ENCODE measurements around the gene CACFD1. TPM values are rescaled to one million over a fixed set of nuclear protein-coding genes. Genes with fewer than 3 reads are reported as not detected.
A peak's percentile ranks its signal among the peaks of the same experiment; 100 is the strongest.

CACFD1 gene
- total and polyA plus RNA-seq, 2 experiments from 2014 or later: 5.8 to 18.2 TPM

GRCh38 chr9:133420392-133420827, 39.4 kb upstream of the CACFD1 start (continued):
- TF ChIP-seq CTCF (conservative IDR thresholded peaks at IDR 0.05; ENCODE audit: low read depth in 2 of 2) (no peak), EZH2 (IDR thresholded peaks at IDR 0.05; ENCODE audit: low read depth, unreplicated experiment) (no peak), EZH2phosphoT487 (IDR thresholded peaks at IDR 0.05; ENCODE audit: unreplicated experiment) (no peak), REST (IDR thresholded peaks at IDR 0.05; ENCODE audit: unreplicated experiment) (no peak), POLR2AphosphoS5 (IDR thresholded peaks at IDR 0.05; ENCODE audit: low read depth) (no peak), ZNF331 (CRISPR knock-in tag; IDR thresholded peaks at IDR 0.05; ENCODE audit: low read depth) (no peak), JUNB (IDR thresholded peaks at IDR 0.05; ENCODE audit: unreplicated experiment) (no peak), ETS1 (IDR thresholded peaks at IDR 0.05) (no peak), ZNF114 (CRISPR knock-in tag; IDR thresholded peaks at IDR 0.05) (no peak), NANOG (IDR thresholded peaks at IDR 0.05; ENCODE audit: borderline replicate concordance) (no peak)

- Histone ChIP-seq H3K4me3 (no peak within 1 kb of the TSS), H2AFZ (no peak within 1 kb of the TSS), H3K4me1 (ENCODE audit: insufficient read depth) (peaks cover 7% of the 10 kb centered on the region), H3K36me3 (ENCODE audit: insufficient read depth) (no peaks in the 10 kb centered on the region), H3K27ac (ENCODE audit: low read depth) (peak within 1 kb of the TSS; percentile 70; the same call in 1 of the 2 replicates), H3K27me3 (ENCODE audit: insufficient read depth) (no peaks in the 10 kb centered on the region), H3K79me2 (replicated peaks; ENCODE audit: insufficient read depth) (peaks cover 7% of the 10 kb centered on the region), H3K4me2 (no peak within 1 kb of the TSS), H3F3A (replicated peaks; ENCODE audit: low read depth) (peaks cover 10% of the 10 kb centered on the region), H3K9me2 (ENCODE audit: insufficient read depth) (no peaks in the 10 kb centered on the region), H4K20me1 (replicated peaks; ENCODE audit: insufficient read depth) (0 out of 2 replicates have a peak, but pooled peaks cover under 1% of the 10 kb centered on the region)
- peak; percentile 81 for DNase-seq (ENCODE audit: low spot score)
- peaks cover 8% of the 10 kb centered on the region; the same call in 1 of the 3 replicates for H3K9me3 Mint-ChIP-seq
- peak within 1 kb of the TSS; percentile 34; the same call in 1 of the 2 replicates for H3K27ac Mint-ChIP-seq
- peaks cover 12% of the 10 kb centered on the region for H3K27me3 Mint-ChIP-seq (ENCODE audit: insufficient read depth, low read depth, poor library complexity)
- H3K4me1 Mint-ChIP-seq: peaks cover 29% of the 10 kb centered on the region
- peaks cover 8% of the 10 kb centered on the region for H3K36me3 Mint-ChIP-seq (ENCODE audit: low read depth)
- ATAC-seq: peak; percentile 23
- H3K4me3 Mint-ChIP-seq: peak within 1 kb of the TSS; percentile 28; the same call in 1 of the 3 replicates
- no peak for TF ChIP-seq ZNF462 (CRISPR knock-in tag; IDR thresholded peaks at IDR 0.05)
These were observed 37.9 kb upstream of the CACFD1 start, which contains the start of gene ADAMTS13 for GRCh38 chr9:133421615-133422542. Gene ADAMTS13 (plus strand): TSS chr9:133422367. CDS start chr9:133422444, 77 bp downstream.

Measured in GM23338 (cell line).